ENCODE measurements around the gene MYH9. TPM values are rescaled to one million over a fixed set of nuclear protein-coding genes. Genes with fewer than 3 reads are reported as not detected.
"Not testable (repeated sequence)": the region's sequence is repeated elsewhere in the genome, so short reads cannot be mapped to it uniquely, and the experiment has no call there.

Gene MYH9
- total RNA-seq, 1 experiment from 2014 or later: 258 TPM

DNA sequence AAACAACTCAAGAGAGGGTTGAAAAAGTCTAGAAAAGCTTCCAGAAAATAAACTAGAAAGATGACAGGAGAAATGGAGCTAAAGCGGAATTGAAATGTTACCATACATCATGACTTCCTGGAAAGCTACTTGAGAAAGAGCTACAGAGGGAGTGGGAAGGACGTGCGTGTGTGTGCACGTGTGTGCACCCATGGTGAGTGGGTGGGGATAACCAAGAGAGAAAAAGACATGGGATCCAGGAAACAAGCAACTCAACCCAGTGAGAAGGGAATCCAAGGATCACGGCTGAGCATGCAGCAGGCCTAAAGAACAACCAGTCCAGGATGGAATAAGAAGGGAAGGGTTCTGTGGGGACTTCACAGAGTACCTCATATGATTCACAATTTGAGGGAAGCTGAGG is 113.2 kb downstream of the MYH9 start:
- TF ChIP-seq POLR2AphosphoS5 (IDR thresholded peaks at IDR 0.05; ENCODE audit: low read depth, low read length) (no peak), EZH2phosphoT487 (IDR thresholded peaks at IDR 0.05; ENCODE audit: borderline replicate concordance) (no peak), ZFX (IDR thresholded peaks at IDR 0.05) (no peak)
- TF ChIP-seq, protein P1, sequence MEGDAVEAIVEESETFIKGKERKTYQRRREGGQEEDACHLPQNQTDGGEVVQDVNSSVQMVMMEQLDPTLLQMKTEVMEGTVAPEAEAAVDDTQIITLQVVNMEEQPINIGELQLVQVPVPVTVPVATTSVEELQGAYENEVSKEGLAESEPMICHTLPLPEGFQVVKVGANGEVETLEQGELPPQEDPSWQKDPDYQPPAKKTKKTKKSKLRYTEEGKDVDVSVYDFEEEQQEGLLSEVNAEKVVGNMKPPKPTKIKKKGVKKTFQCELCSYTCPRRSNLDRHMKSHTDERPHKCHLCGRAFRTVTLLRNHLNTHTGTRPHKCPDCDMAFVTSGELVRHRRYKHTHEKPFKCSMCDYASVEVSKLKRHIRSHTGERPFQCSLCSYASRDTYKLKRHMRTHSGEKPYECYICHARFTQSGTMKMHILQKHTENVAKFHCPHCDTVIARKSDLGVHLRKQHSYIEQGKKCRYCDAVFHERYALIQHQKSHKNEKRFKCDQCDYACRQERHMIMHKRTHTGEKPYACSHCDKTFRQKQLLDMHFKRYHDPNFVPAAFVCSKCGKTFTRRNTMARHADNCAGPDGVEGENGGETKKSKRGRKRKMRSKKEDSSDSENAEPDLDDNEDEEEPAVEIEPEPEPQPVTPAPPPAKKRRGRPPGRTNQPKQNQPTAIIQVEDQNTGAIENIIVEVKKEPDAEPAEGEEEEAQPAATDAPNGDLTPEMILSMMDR (IDR thresholded peaks at IDR 0.05 in 2 of 3, conservative IDR thresholded peaks at IDR 0.05 in 1 of 3; ENCODE audit: borderline replicate concordance in 1 of 3, insufficient read depth in 1 of 3, low read depth in 2 of 3, low read length in 2 of 3): no peak
- TF ChIP-seq, protein P2, sequence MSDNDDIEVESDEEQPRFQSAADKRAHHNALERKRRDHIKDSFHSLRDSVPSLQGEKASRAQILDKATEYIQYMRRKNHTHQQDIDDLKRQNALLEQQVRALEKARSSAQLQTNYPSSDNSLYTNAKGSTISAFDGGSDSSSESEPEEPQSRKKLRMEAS (IDR thresholded peaks at IDR 0.05): no peak
- TF ChIP-seq, protein P3, sequence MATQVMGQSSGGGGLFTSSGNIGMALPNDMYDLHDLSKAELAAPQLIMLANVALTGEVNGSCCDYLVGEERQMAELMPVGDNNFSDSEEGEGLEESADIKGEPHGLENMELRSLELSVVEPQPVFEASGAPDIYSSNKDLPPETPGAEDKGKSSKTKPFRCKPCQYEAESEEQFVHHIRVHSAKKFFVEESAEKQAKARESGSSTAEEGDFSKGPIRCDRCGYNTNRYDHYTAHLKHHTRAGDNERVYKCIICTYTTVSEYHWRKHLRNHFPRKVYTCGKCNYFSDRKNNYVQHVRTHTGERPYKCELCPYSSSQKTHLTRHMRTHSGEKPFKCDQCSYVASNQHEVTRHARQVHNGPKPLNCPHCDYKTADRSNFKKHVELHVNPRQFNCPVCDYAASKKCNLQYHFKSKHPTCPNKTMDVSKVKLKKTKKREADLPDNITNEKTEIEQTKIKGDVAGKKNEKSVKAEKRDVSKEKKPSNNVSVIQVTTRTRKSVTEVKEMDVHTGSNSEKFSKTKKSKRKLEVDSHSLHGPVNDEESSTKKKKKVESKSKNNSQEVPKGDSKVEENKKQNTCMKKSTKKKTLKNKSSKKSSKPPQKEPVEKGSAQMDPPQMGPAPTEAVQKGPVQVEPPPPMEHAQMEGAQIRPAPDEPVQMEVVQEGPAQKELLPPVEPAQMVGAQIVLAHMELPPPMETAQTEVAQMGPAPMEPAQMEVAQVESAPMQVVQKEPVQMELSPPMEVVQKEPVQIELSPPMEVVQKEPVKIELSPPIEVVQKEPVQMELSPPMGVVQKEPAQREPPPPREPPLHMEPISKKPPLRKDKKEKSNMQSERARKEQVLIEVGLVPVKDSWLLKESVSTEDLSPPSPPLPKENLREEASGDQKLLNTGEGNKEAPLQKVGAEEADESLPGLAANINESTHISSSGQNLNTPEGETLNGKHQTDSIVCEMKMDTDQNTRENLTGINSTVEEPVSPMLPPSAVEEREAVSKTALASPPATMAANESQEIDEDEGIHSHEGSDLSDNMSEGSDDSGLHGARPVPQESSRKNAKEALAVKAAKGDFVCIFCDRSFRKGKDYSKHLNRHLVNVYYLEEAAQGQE (IDR thresholded peaks at IDR 0.05; ENCODE audit: low read depth): no peak
- Histone ChIP-seq H3K4me1 (ENCODE audit: control insufficient read depth in 1 of 2, insufficient read depth in 2 of 2, low read length in 2 of 2) (peaks cover 0 to 8% of the 10 kb centered on the region in 2 experiments; a peak in 2 of 4 replicates), H3K36me3 (ENCODE audit: control insufficient read depth in 1 of 2, insufficient read depth in 2 of 2, low read length in 2 of 2) (no peaks in the 10 kb centered on the region), H3K27me3 (ENCODE audit: insufficient read depth, low read length) (peaks cover 4% of the 10 kb centered on the region; the same call in 1 of the 2 replicates), H2AFZ (ENCODE audit: low read depth, low read length, poor library complexity, severe bottlenecking) (no peak overlapping the region), H3K9me2 (ENCODE audit: insufficient read depth) (no peaks in the 10 kb centered on the region), H3K4me3 (replicated peaks in 1 of 2; ENCODE audit: low read depth in 1 of 2, low read length in 2 of 2) (no peak overlapping the region), H3K27ac (ENCODE audit: low read depth, low read length) (no peak overlapping the region), H4K20me1 (ENCODE audit: insufficient read depth) (no peaks in the 10 kb centered on the region), H3K79me2 (ENCODE audit: insufficient read depth, low read length) (no peaks in the 10 kb centered on the region), H3K4me2 (ENCODE audit: low read length) (no peak overlapping the region), H3K9ac (ENCODE audit: low read length) (no peak overlapping the region), H3K9me3 (ENCODE audit: control insufficient read depth in 1 of 2, insufficient read depth in 1 of 2, low read depth in 1 of 2, low read length in 2 of 2) (no peaks in the 10 kb centered on the region)
- intact Hi-C loops (cut with micrococcal nuclease): no loop called here
- ChIA-PET CTCF (no interaction called here), POLR2A (no interaction called here), RAD21 (ENCODE audit: low non-redundant PET in 1 of 2, low total read pairs in 2 of 2, uncharacterized antibody in 2 of 2, unreplicated experiment in 2 of 2) (no interaction called here)
- BruUV-seq (replicated peaks): no TSS peak
- no peak for DNase-seq (ENCODE audit: low read depth, low spot score)
- ATAC-seq: no peak

DNA sequence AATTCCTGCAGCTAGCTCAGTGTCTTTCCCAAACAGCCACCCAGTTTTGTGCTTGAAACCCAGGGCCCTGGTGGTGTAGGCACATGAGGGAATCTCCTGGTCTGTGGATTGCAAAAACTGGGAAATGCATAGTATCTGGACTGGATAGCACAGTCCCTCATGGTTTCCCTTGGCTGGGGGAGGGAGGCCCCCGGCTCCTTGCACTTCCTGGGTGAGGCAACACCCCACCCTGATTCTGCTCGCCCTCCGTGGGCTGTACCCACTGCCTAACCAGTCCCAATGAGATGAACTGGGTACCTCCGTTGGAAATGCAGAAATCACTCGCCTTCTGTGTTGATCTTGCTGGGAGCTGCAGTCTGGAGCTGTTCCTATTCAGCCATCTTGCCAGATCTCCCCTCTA is 115.8 kb downstream of the MYH9 start:
- POLR2A ChIA-PET; H4K20me1 ChIP-seq (ENCODE audit: insufficient read depth); H3K4me2 ChIP-seq (ENCODE audit: low read length); ATAC-seq; H3K36me3 ChIP-seq (ENCODE audit: control insufficient read depth in 1 of 2, insufficient read depth in 2 of 2, low read length in 2 of 2); BruUV-seq (replicated peaks); H3K4me1 ChIP-seq (ENCODE audit: control insufficient read depth in 1 of 2, insufficient read depth in 2 of 2, low read length in 2 of 2); H2AFZ ChIP-seq (ENCODE audit: low read depth, low read length, poor library complexity, severe bottlenecking); H3K27me3 ChIP-seq (ENCODE audit: insufficient read depth, low read length); H3K4me3 ChIP-seq (replicated peaks in 1 of 2; ENCODE audit: low read depth in 1 of 2, low read length in 2 of 2); intact Hi-C loops (cut with micrococcal nuclease); DNase-seq (ENCODE audit: low read depth, low spot score); RAD21 ChIA-PET (ENCODE audit: low non-redundant PET in 1 of 2, low total read pairs in 2 of 2, uncharacterized antibody in 2 of 2, unreplicated experiment in 2 of 2); H3K79me2 ChIP-seq (ENCODE audit: insufficient read depth, low read length); H3K9ac ChIP-seq (ENCODE audit: low read length); CTCF ChIA-PET; H3K9me3 ChIP-seq (ENCODE audit: control insufficient read depth in 1 of 2, insufficient read depth in 1 of 2, low read depth in 1 of 2, low read length in 2 of 2); H3K9me2 ChIP-seq (ENCODE audit: insufficient read depth); H3K27ac ChIP-seq (ENCODE audit: low read depth, low read length): not testable (repeated sequence)

DNA sequence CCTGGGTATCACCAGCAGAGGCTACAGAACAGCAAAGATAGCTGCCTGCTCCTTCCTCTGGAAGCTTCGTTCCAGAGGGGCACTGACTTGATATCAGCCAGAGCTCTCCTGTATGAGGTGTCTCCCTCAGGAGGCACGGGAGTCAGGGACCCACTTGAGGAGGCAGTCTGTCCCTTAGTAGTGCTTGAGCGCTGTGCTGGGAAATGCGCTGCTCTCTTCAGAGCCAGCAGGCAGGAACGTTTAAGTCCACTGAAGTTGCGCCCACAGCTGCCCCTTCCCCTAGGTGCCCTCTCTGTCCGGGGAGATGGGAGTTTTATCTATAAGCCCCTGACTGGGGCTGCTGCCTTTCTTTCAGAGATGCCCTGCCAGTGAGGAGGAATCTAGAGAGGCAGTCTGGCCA is 116.5 kb downstream of the MYH9 start:
- CTCF ChIA-PET; BruUV-seq (replicated peaks); POLR2A ChIA-PET; H3K27me3 ChIP-seq (ENCODE audit: insufficient read depth, low read length); ATAC-seq; H3K4me1 ChIP-seq (ENCODE audit: control insufficient read depth in 1 of 2, insufficient read depth in 2 of 2, low read length in 2 of 2); H3K36me3 ChIP-seq (ENCODE audit: control insufficient read depth in 1 of 2, insufficient read depth in 2 of 2, low read length in 2 of 2); H3K27ac ChIP-seq (ENCODE audit: low read depth, low read length); H3K79me2 ChIP-seq (ENCODE audit: insufficient read depth, low read length); H3K9ac ChIP-seq (ENCODE audit: low read length); H3K4me3 ChIP-seq (replicated peaks in 1 of 2; ENCODE audit: low read depth in 1 of 2, low read length in 2 of 2); H3K4me2 ChIP-seq (ENCODE audit: low read length); intact Hi-C loops (cut with micrococcal nuclease); RAD21 ChIA-PET (ENCODE audit: low non-redundant PET in 1 of 2, low total read pairs in 2 of 2, uncharacterized antibody in 2 of 2, unreplicated experiment in 2 of 2); H4K20me1 ChIP-seq (ENCODE audit: insufficient read depth); H2AFZ ChIP-seq (ENCODE audit: low read depth, low read length, poor library complexity, severe bottlenecking); H3K9me3 ChIP-seq (ENCODE audit: control insufficient read depth in 1 of 2, insufficient read depth in 1 of 2, low read depth in 1 of 2, low read length in 2 of 2); H3K9me2 ChIP-seq (ENCODE audit: insufficient read depth); DNase-seq (ENCODE audit: low read depth, low spot score): not testable (repeated sequence)

All from HCT116 (cell line).